HepG2 (cell line): ENCODE data around the gene MORN1. TPM values are rescaled to one million over a fixed set of nuclear protein-coding genes. Genes with fewer than 3 reads are reported as not detected.

Experiments used
- ATAC-seq: fragments of 200-7000 bp; cut with Tn5 transposase; 3 replicates; pipeline ENCODE4 v1.9.1; 2020; ENCODE audit warnings: mild to moderate bottlenecking, moderate library complexity
- BruUV-seq: library from RNA; stranded (reverse); fragments of 400-500 nt; replicated peaks from 2 replicates; lab custom pipeline; 2021; lab: Mats Ljungman, UMichigan
- CTCF ChIA-PET: fragments of 300-600 bp; formaldehyde crosslinking; extraction: SDS; loops from one replicate; lab custom pipeline; 2021; ENCODE audit warnings: low total read pairs, inconsistent platforms, low intra/inter-chr PET ratio; lab: Yijun Ruan, JAX
- POLR2A ChIA-PET: fragments of 350-600 bp; sonication (Branson Sonifier 250); formaldehyde crosslinking; loops from one replicate; lab custom pipeline; 2020; ENCODE audit warnings: antibody characterized with exemption, inconsistent platforms; lab: Yijun Ruan, JAX
- DNase-seq: peaks from one replicate; pipeline ENCODE4 v3.0.0-alpha.2; 2015; ENCODE audit warnings: low spot score
- FAIRE-seq: peaks from 3 replicates; lab custom pipeline; 2011; peaks lifted over from hg19 to GRCh38; lab: Jason Lieb, UNC
- H2AFZ ChIP-seq: one replicate; pipeline ENCODE4 v1.6.1; 2011; ENCODE audit warnings: low read length, inconsistent platforms
- H3K27ac ChIP-seq: fragments of 300-600 bp; 3 replicates; pipeline ENCODE4 v1.8.0; 2011; ENCODE audit warnings: mixed run types, mild to moderate bottlenecking, mixed read lengths, low read length, inconsistent platforms; ENCODE audit not compliant: insufficient read depth; ENCODE audit errors: extremely low read length
- H3K27me3 ChIP-seq, 2 experiments: fragments of 200-600 bp in 1 of 2; 2 replicates in 1 of 2; 3 replicates in 1 of 2; pipeline versions ENCODE4 v1.6.0 to v1.8.0; 2011; ENCODE audit warnings: low read length in 2 of 2, mild to moderate bottlenecking in 2 of 2, moderate library complexity in 2 of 2, inconsistent platforms in 1 of 2; ENCODE audit not compliant: insufficient read depth in 2 of 2, control insufficient read depth in 1 of 2
- H3K36me3 ChIP-seq, 2 experiments: fragments of 200-600 bp in 1 of 2; replicated peaks in 1 of 2; 2 replicates in 1 of 2; 3 replicates in 1 of 2; pipeline versions ENCODE4 v1.5.1 to v1.8.0; 2011; ENCODE audit warnings: low read length in 2 of 2, inconsistent platforms in 1 of 2; ENCODE audit not compliant: insufficient read depth in 2 of 2, control insufficient read depth in 1 of 2
- H3K4me1 ChIP-seq: 2 replicates; pipeline ENCODE4 v1.5.1; 2012; ENCODE audit warnings: low read length, inconsistent platforms; ENCODE audit not compliant: insufficient read depth
- H3K4me2 ChIP-seq: 2 replicates; pipeline ENCODE4 v1.6.0; 2011; ENCODE audit warnings: low read depth, low read length, inconsistent platforms
- H3K4me3 ChIP-seq, 3 experiments: fragments of 200-600 bp in 1 of 3; sonication (generic), shearing (Covaris generic) in 1 of 3; replicated peaks in 1 of 3; 2 replicates each; pipeline ENCODE4 v1.5.1; 2011 to 2016; ENCODE audit warnings: low read length in 3 of 3, inconsistent platforms in 2 of 3, low read depth in 2 of 3, mild to moderate bottlenecking in 2 of 3, control low read depth in 1 of 3, mixed read lengths in 1 of 3; ENCODE audit not compliant: insufficient read depth in 1 of 3
- H3K79me2 ChIP-seq: one replicate; pipeline ENCODE4 v1.6.1; 2011; ENCODE audit warnings: low read length, inconsistent platforms; ENCODE audit not compliant: insufficient read depth
- H3K9ac ChIP-seq: 2 replicates; pipeline ENCODE4 v1.6.0; 2011; ENCODE audit warnings: mild to moderate bottlenecking, low read depth, low read length, inconsistent platforms; ENCODE audit not compliant: insufficient read depth
- H3K9me3 ChIP-seq: 2 replicates; pipeline ENCODE4 v1.5.1; 2012; ENCODE audit warnings: mild to moderate bottlenecking, low read length
- H4K20me1 ChIP-seq: 2 replicates; pipeline ENCODE4 v1.6.0; 2011; ENCODE audit warnings: inconsistent platforms, mild to moderate bottlenecking, low read length, moderate library complexity; ENCODE audit not compliant: insufficient read depth
- ATF4 ChIP-seq, 2 experiments: fragments of 450-650 bp in 1 of 2; sonication (generic) in 1 of 2; formaldehyde crosslinking; IDR thresholded peaks; 2 replicates each; pipeline versions ENCODE4 v1.5.0 to v1.8.0; 2020 to 2022; ENCODE audit warnings: mild to moderate bottlenecking in 1 of 2, missing genetic modification reagents in 1 of 2
- ATF7-NPFF ChIP-seq: sonication (generic); formaldehyde crosslinking; IDR thresholded peaks from 2 replicates; pipeline ENCODE4 v1.8.1; 2023; ENCODE audit warnings: mild to moderate bottlenecking, low read depth, missing genetic modification reagents, moderate library complexity
- CTCF ChIP-seq: sonication (generic); formaldehyde crosslinking; IDR thresholded peaks from 2 replicates; pipeline ENCODE4 v1.5.0; 2020; ENCODE audit warnings: mild to moderate bottlenecking, missing genetic modification reagents, moderate library complexity
- GLI4 ChIP-seq: sonication (generic); formaldehyde crosslinking; IDR thresholded peaks from 2 replicates; pipeline ENCODE4 v1.5.1; 2020; ENCODE audit warnings: missing genetic modification reagents, mild to moderate bottlenecking, moderate library complexity, borderline replicate concordance
- MXI1 ChIP-seq: IDR thresholded peaks from 3 replicates; pipeline ENCODE4 v1.6.1; 2012; ENCODE audit warnings: low read depth, low read length, inconsistent platforms, borderline replicate concordance
- RXRA ChIP-seq: sonication (generic); formaldehyde crosslinking; IDR thresholded peaks from 2 replicates; pipeline ENCODE4 v1.5.1; 2020; ENCODE audit warnings: missing genetic modification reagents
- TBX3 ChIP-seq: fragments of 450-650 bp; IDR thresholded peaks from 2 replicates; pipeline ENCODE4 v1.6.1; 2017; ENCODE audit warnings: antibody characterized with exemption, mild to moderate bottlenecking, inconsistent platforms, borderline replicate concordance
- TFE3 ChIP-seq: IDR thresholded peaks from 2 replicates; pipeline ENCODE4 v1.6.1; 2016
- ZBTB20 ChIP-seq: sonication (generic); formaldehyde crosslinking; IDR thresholded peaks from 2 replicates; pipeline ENCODE4 v1.8.1; 2023; ENCODE audit warnings: missing genetic modification reagents, low read depth, mild to moderate bottlenecking, borderline replicate concordance
- ZNF225 ChIP-seq: sonication (generic); formaldehyde crosslinking; IDR thresholded peaks from 2 replicates; pipeline ENCODE4 v1.4.0; 2020; ENCODE audit warnings: mild to moderate bottlenecking, missing genetic modification reagents
- ZNF350 ChIP-seq: sonication (generic); formaldehyde crosslinking; IDR thresholded peaks from 2 replicates; pipeline ENCODE4 v1.4.0; 2020; ENCODE audit warnings: mild to moderate bottlenecking, low read depth, missing genetic modification reagents, borderline replicate concordance
- ZNF451 ChIP-seq: sonication (generic); formaldehyde crosslinking; IDR thresholded peaks from 2 replicates; pipeline ENCODE4 v1.5.0; 2020; ENCODE audit warnings: mild to moderate bottlenecking, missing genetic modification reagents
- ZNF644 ChIP-seq: IDR thresholded peaks from 2 replicates; pipeline ENCODE4 v1.6.1; 2016; ENCODE audit warnings: low read depth
- ZNF766 ChIP-seq: sonication (generic); formaldehyde crosslinking; IDR thresholded peaks from 2 replicates; pipeline ENCODE4 v1.5.0; 2020; ENCODE audit warnings: missing genetic modification reagents, borderline replicate concordance
- ZNF784 ChIP-seq: sonication (generic); formaldehyde crosslinking; IDR thresholded peaks from 2 replicates; pipeline ENCODE4 v1.5.1; 2020; ENCODE audit warnings: missing genetic modification reagents, mild to moderate bottlenecking, borderline replicate concordance
- ZSCAN29 ChIP-seq: sonication (generic); formaldehyde crosslinking; conservative IDR thresholded peaks from 2 replicates; pipeline ENCODE4 v1.4.0; 2020; ENCODE audit warnings: mild to moderate bottlenecking, missing genetic modification reagents
- WGBS: methylation state at CpG from one replicate; pipeline ENCODE4 v1.1.6; 2017; ENCODE audit warnings: low lambda C conversion rate; 5-methylcytosine and 5-hydroxymethylcytosine counted together
- in situ Hi-C: cut with HindIII; loops from 2 replicates; pipeline ENCODE4 v1.10.0; 2017; ENCODE audit warnings: low pct_unique_long_range_greater_than_20kb; ENCODE audit not compliant: extremely low pct_ligation_motif_present
- intact Hi-C: fragments of 100-400 bp; cut with micrococcal nuclease; formaldehyde crosslinking; loops from one replicate; pipeline ENCODE4 v1.10.0; 2022; ENCODE audit not compliant: unreplicated experiment
- polyA plus RNA-seq, 8 experiments: library from polyadenylated mRNA; depleted of rRNA in 3 of 8; stranded (reverse) in 7 of 8; unstranded in 1 of 8; fragments of >200 nt; fragmentation: Illumina TruSeq in 4 of 8; extraction: Trizol in 4 of 8; gene quantifications; 2 replicates each; pipeline versions ENCODE4 v1.2.1 to v1.2.3, GENCODE V29; 2011 to 2016; ENCODE audit warnings: low read depth in 4 of 8, missing spikeins in 1 of 8, mixed read lengths in 1 of 8; ENCODE audit not compliant: insufficient read depth in 1 of 8
- total RNA-seq, 5 experiments: library from RNA; depleted of rRNA; stranded (reverse); fragments of >200 nt; fragmentation: Illumina TruSeq; extraction: Trizol; gene quantifications; 2 replicates each; pipeline ENCODE4 v1.2.3, GENCODE V29; 2016; ENCODE audit warnings: low read depth in 1 of 5

Gene MORN1
- total and polyA plus RNA-seq, 2 of the 13 experiments (the other 11 are each of a cell fraction or from before 2014, with no cell fraction given), result 3.1 to 6.5 TPM

GRCh38 chr1:2407991-2408275 lies 16.6 kb upstream of the MORN1 start:
- 100% methylated on average over 3 of the region's 8 CpGs for WGBS
- FAIRE-seq, result no peak
- no peak for TF ChIP-seq MXI1
- TF ChIP-seq ZNF644 (CRISPR knock-in tag), result no peak
- no peak for TF ChIP-seq TFE3 (CRISPR knock-in tag)
- no peak for TF ChIP-seq ZNF451 (CRISPR knock-in tag)
- no peak for TF ChIP-seq ZBTB20 (CRISPR knock-in tag)
- TF ChIP-seq ZNF350 (CRISPR knock-in tag), result no peak
- no peak for TF ChIP-seq GLI4 (CRISPR knock-in tag)
- no peak for TF ChIP-seq CTCF (CRISPR knock-in tag)
- TF ChIP-seq ZNF766, result no peak
- no peak for TF ChIP-seq ATF7-NPFF (CRISPR knock-in tag)
- TF ChIP-seq TBX3, result no peak
- no peak for TF ChIP-seq ZNF784 (CRISPR knock-in tag)
- no peak for TF ChIP-seq RXRA
- TF ChIP-seq ZNF225 (CRISPR knock-in tag), result no peak
- TF ChIP-seq ATF4 (CRISPR knock-in tag; IDR thresholded peaks at IDR 0.05), result no peak
- no peak for TF ChIP-seq ZSCAN29
- TF ChIP-seq, all 625 proteins: peak for 0
- DNase-seq, result no peak
- no peak overlapping the region for H3K4me2 ChIP-seq
- in situ Hi-C loops (no loop called here), intact Hi-C loops (no loop called here)
- ChIA-PET CTCF (no interaction called here), POLR2A (interaction anchor here (1.1 kb wide), 1 partner anchor 16 kb away, joined by 5 read pairs; the partner anchor contains the start of genes MORN1 and RER1)
- H2AFZ ChIP-seq, result no peak overlapping the region
- H3K79me2 ChIP-seq, result peaks cover 12% of the 10 kb centered on the region
- H3K27me3 ChIP-seq, result no peaks in the 10 kb centered on the region
- no peaks in the 10 kb centered on the region for H3K9me3 ChIP-seq
- H3K9ac ChIP-seq, result no peak overlapping the region
- no TSS peak for BruUV-seq
- peaks cover 14% of the 10 kb centered on the region for H3K4me1 ChIP-seq
- H4K20me1 ChIP-seq, result no peaks in the 10 kb centered on the region
- H3K4me3 ChIP-seq, result no peak overlapping the region
- no peak for ATAC-seq
- peaks cover 34 to 65% of the 10 kb centered on the region in 2 experiments for H3K36me3 ChIP-seq
- H3K27ac ChIP-seq, result no peak overlapping the region
